Hematopoietic multipotent progenitor cell treated with erythropoietin and hydrocortisone succinate and interleukin-3 and kit ligand, for 6 days (in vitro differentiated cells): ENCODE results near the gene PCSK6.
"Not testable (repeated sequence)": the region's sequence is repeated elsewhere in the genome, so short reads cannot be mapped to it uniquely, and the experiment has no call there.

Source experiments
- DNase-seq: peaks from one replicate; pipeline ENCODE4 v3.0.0-alpha.2; 2015

Gene PCSK6

GRCh38 chr15:101303408-101303807, 186.1 kb downstream of the PCSK6 start:
- DNase-seq = no peak

- no peak for DNase-seq
Observed at GRCh38 chr15:101296418-101297405, 192.8 kb downstream of the PCSK6 start.

DNA sequence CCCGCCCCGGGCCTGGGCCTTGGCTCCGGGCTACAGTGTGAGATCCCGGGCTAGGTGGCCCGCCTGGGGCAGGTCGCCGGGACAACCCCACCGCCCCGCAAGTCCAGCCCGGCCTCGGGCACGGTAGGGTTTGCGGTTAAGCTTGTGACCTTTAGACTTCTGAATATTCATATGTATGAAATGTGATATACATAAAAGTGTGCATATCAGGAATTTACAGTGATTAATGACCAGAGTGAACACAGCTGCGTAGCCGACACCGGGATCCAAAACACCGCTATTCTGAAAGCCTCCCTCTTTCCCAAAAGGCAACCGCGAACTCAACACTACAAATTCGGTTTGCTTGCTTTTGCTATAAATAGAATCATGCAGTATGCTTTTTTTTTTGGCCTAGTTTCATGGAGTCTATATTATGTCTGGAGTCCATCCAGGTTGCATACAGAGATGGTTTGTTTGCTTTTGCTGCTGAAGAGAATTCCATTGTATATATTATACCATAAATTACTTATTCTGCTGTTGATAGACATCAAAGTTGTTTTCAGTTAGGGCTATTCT, 193.8 kb downstream of the PCSK6 start:
- DNase-seq = peak; percentile 36

GRCh38 chr15:101294731-101295606, 194.5 kb downstream of the PCSK6 start, which contains the start of gene SNRPA1:
TSS of gene SNRPA1 (minus strand) at chr15:101295248. CDS start at chr15:101295178, 70 bp downstream.
- DNase-seq = peak; percentile 97

DNA sequence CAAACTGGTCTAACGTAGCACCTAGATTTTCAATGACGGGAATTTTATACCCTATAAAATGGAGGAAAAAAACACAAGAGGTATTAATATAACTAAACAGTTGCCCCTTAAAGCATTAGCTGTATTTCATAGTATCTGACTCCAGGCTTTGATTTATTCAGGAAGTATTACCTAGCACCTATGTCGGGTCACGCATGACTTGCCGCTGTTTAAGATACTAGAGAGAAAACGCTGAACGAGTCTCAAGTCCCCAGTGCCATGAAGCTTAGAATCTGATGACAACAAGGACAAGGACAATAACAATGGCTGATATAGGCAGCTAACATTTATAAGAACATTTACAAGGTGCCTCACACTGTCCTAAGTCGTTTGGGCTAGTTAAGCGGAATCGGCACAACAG, 196.4 kb downstream of the PCSK6 start:
- no peak for DNase-seq

DNA sequence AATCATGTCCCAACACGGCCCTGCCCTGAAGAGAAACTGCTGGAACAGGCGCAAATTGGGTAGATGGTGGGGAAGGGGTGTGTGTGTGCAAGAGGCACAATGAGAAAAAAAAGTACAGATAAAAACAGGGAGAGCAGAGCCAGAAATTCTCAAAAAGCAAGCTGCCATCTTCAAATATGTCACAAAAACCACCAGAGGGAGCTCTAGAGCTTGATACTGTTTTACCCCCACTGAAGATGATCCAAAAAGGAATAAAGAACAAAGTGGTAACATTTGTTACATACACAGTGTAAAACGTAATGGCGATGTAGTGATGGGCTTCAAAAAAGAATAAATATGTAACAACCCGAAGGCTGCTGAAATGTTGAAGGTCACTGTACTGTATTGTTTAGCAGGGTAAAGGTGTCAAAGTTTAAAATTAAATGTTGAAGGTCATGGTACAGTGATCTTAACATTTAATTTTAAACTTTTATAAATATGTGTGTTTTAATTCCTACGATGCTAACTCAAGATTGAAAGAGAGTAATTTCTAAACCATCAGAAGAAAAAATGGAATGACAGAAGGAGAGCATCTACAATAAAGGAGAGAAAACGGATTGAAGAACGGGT, 200.5 kb downstream of the PCSK6 start:
- DNase-seq = peak; percentile 90

- DNase-seq = not testable (repeated sequence)
Observed at GRCh38 chr15:101287342-101287741, 202.2 kb downstream of the PCSK6 start.

GRCh38 chr15:101286471-101287114, 202.9 kb downstream of the PCSK6 start:
- no peak for DNase-seq

DNA sequence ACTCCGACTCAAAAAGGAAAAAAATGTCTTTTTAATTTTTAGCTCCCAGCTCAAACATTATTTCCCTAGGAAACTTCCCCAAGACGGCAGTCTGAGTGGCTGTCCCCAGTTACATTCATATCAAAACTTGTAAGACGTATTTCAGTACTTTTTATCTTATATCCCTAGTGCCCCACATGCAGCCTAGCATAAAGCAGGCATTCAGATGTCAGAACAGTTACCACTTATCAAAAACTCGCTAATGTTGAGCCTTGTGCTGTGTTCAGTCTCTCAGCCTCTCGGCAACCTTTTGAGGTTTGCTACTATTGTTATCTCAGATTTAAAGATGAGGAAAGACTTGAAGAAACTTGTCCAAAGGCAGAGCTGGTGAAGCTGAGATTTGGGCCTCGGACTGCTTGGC, 205.6 kb downstream of the PCSK6 start:
- DNase-seq = no peak

DNA sequence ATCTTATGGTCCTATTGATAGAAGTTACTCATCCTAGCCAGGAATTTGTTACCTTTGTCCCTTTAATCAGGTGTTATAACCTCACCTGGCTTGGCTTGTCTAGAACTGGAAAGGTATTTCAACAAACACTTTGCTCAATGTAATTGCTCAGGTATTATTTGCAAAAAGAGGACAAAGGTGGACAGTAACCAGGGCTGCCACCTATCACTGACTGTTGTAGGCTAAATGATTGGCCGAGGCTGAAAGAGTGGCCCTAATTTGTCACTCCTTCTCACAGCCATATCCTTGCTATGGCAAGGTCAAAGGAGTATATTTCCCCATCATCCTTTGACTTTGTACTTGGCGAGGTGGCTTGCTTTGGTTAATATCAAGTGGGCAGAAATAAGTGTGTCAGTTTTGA, 209.5 kb downstream of the PCSK6 start:
- DNase-seq = no peak

- DNase-seq = no peak
Observed at GRCh38 chr15:101277943-101278564, 211.5 kb downstream of the PCSK6 start.

- DNase-seq = peak; percentile 95
Observed at GRCh38 chr15:101277038-101277822, 212.3 kb downstream of the PCSK6 start, which contains the start of gene SELENOS. TSS of gene SELENOS (minus strand) at chr15:101277485. CDS start at chr15:101277417, 68 bp downstream.

DNA sequence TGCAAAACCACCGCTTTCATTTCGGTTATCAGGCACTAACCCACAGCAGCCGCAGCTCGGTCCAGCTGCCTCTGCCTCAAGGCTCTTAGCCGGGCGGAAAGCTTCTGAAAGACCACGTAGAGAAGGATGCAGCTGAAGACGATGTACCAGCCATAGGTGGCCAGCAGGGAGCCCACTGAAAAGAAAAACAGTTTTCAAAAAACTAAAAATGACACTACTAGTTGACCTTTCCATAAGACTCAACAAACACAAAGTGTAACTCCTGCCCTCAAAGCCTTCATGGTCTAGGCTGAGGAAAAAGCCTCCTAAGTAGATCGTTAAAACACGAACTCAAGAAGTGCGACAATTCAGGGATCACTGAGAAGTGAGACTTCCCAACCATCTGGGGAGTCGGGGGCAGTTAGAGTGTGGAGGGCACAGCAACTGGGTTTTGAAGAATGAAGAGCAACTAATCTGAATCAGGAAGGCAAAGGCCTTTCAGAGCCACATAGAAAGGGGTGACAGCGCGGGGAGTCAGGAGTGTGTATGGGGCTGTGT, 212.9 kb downstream of the PCSK6 start:
- DNase-seq = peak; percentile 79

DNA sequence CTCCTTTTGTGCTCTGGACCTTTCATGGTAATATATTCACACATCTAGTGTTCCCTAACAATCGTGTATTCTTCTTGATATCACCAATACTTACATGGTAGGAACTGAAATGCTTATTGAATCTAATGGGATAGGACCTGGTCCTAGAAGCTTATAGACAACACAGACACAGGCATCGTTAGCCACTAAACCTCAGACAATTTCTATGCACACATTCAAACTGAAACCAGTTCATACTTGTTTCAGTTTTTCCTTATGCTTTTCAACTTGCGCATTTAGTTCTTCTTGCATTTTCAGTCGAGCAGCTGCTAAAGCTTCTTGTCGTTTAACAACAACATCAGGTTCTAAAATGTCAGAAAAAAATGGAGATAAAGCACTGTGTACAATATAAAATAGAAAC, 214.5 kb downstream of the PCSK6 start:
- DNase-seq = no peak

DNA sequence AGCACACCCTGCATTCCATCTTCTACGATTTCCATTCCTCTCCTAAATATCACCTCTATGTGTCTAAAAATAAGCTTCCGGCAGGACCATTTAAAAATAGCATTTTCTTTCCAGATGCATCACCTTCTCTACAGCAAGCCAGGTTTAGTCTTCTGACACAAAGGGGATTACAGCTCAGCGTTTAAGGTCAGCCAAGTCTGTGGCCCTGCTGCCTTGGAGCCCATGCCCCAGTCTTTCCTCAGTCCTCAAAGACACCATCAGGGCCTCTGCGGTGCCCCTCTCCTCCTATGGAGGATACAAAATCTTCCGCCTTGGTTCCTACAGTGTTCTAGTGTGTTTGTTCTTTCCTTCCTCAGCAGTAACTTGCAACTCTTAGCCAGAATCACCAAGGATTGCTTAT, 216.0 kb downstream of the PCSK6 start:
- DNase-seq = no peak

DNA sequence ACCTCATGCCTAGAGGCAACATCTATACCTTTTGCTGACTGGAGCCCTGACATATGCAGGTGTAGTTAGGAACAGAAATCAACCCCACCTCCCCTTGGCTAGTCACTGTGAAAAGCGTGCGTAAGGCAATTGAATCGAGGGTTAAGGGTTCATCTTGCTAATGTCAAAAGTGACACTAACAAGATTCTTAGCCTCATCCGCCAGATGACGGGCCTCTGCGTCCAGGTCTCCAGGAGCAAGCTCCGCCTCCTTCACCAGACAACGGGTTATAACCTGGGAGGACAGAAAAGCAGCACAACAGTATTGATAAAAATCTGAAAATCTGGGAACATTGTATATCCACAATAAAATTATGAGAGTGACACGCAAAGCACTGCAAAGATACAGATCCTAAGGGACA, 216.9 kb downstream of the PCSK6 start:
- no peak for DNase-seq

DNA sequence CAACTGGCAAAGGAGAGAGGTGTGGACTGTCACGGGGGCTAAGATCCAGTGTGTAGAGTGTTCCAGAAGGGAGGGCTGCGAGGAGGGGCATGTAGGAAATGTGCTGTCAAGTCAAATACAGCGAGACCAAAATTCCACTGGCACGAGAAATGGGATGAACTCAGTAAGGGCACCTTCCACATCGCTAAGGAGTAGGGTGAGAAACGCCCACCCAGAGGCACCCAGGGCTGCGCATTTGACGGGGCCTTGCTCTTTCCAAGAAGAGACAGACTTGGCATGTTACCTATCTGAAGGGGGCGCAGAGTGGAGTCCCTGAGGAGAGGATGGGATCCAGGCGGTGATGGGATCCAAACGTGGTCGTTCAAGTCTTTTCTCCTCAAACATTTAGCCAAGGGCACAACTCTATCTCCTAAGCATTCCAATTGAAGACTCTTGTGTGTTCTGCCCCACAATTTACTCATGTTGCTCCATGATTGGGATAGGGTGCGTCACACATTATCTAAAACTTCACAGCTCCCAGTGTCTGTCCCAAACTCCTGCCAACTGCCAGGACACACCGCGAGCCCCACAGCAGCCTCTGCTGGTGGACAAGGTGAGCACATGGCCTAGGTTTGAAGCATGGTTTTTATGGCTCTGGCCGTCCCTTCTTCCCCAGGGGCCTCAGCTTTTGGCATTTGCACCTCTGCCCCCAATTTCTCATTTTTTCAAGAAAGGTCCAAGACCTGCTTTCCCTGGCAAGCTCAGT, 219.9 kb downstream of the PCSK6 start:
- DNase-seq = peak; percentile 49

- no peak for DNase-seq
Observed at GRCh38 chr15:101267320-101268104, 222.0 kb downstream of the PCSK6 start.

DNA sequence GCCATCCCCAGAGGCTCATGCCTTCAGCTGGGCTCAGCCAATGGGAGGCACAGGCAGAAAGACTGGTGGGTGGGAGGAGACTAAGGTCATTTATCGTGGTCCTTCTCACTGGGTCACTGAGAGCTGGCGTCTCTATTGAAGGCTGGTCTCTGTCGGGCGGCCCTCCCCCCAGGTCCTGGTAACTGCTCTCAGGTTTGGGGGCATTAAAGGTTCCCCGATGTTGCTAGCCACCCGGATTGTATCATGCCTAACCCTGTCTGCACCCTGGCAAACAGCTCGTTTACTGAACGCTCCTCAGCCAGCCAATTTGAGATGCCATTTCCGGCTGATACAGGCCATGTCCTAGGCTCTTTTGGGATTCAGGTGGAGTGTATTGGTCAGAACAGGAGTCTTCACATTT, 222.7 kb downstream of the PCSK6 start:
- DNase-seq = no peak
